Measurements from ENCODE around the gene PRKCH. TPM values are rescaled to one million over a fixed set of nuclear protein-coding genes. Genes with fewer than 3 reads are reported as not detected.

PRKCH gene
- total RNA-seq, 1 experiment from 2014 or later = 12.4 TPM

GRCh38 chr14:61401461-61401860 is 80.1 kb downstream of the PRKCH start:
- no peak overlapping the region for H3K27ac Mint-ChIP-seq (ENCODE audit: low read depth, unreplicated experiment)
- intact Hi-C loops (cut with micrococcal nuclease) = no loop called here
- H3K4me3 Mint-ChIP-seq (ENCODE audit: unreplicated experiment) = no peak overlapping the region
- ChIA-PET POLR2A (interaction anchor here (0.8 kb wide), 1 partner anchor 25 kb away, joined by 3 read pairs; no protein-coding TSS in a partner anchor), CTCF (interaction anchor here (0.7 kb wide), 1 partner anchor 113 kb away, joined by 4 read pairs; no protein-coding TSS in a partner anchor)
- H3K36me3 Mint-ChIP-seq (ENCODE audit: insufficient read depth, unreplicated experiment) = peaks cover 3% of the 10 kb centered on the region
- DNase-seq (ENCODE audit: unreplicated experiment) = no peak
- no peak for TF ChIP-seq CTCF (IDR thresholded peaks at IDR 0.05; ENCODE audit: unreplicated experiment)
- BruUV-seq (replicated peaks) = no TSS peak
- H3K4me1 Mint-ChIP-seq (ENCODE audit: insufficient read depth, unreplicated experiment) = no peaks in the 10 kb centered on the region
- no peaks in the 10 kb centered on the region for H3K27me3 Mint-ChIP-seq (ENCODE audit: insufficient read depth, unreplicated experiment)
- no peaks in the 10 kb centered on the region for H3K9me3 Mint-ChIP-seq (ENCODE audit: unreplicated experiment)

- no peak for DNase-seq (ENCODE audit: unreplicated experiment)
- Mint-ChIP-seq H3K4me3 (ENCODE audit: unreplicated experiment) (no peak overlapping the region), H3K36me3 (ENCODE audit: insufficient read depth, unreplicated experiment) (no peaks in the 10 kb centered on the region), H3K27me3 (ENCODE audit: insufficient read depth, unreplicated experiment) (no peaks in the 10 kb centered on the region), H3K9me3 (ENCODE audit: unreplicated experiment) (no peaks in the 10 kb centered on the region), H3K27ac (ENCODE audit: low read depth, unreplicated experiment) (no peak overlapping the region), H3K4me1 (ENCODE audit: insufficient read depth, unreplicated experiment) (no peaks in the 10 kb centered on the region)
- BruUV-seq (replicated peaks) = no TSS peak
- TF ChIP-seq CTCF (IDR thresholded peaks at IDR 0.05; ENCODE audit: unreplicated experiment) = no peak
- ChIA-PET CTCF (interaction anchor here (0.6 kb wide), 2 partner anchors 21 to 1217 kb away, joined by 3 read pairs; no protein-coding TSS in a partner anchor), POLR2A (interaction anchor here (0.7 kb wide), 1 partner anchor 100 kb away, joined by 3 read pairs; no protein-coding TSS in a partner anchor)
- intact Hi-C loops (cut with micrococcal nuclease) = no loop called here
Measured at GRCh38 chr14:61403411-61403810, 82.0 kb downstream of the PRKCH start.

- CTCF ChIA-PET = interaction anchor here (0.6 kb wide), 1 partner anchor 42 kb away, joined by 4 read pairs; no protein-coding TSS in a partner anchor
- Mint-ChIP-seq H3K9me3 (ENCODE audit: unreplicated experiment) (no peaks in the 10 kb centered on the region), H3K27me3 (ENCODE audit: insufficient read depth, unreplicated experiment) (no peaks in the 10 kb centered on the region), H3K4me3 (ENCODE audit: unreplicated experiment) (no peak overlapping the region), H3K36me3 (ENCODE audit: insufficient read depth, unreplicated experiment) (no peaks in the 10 kb centered on the region), H3K27ac (ENCODE audit: low read depth, unreplicated experiment) (no peak overlapping the region), H3K4me1 (ENCODE audit: insufficient read depth, unreplicated experiment) (no peaks in the 10 kb centered on the region)
- no peak for DNase-seq (ENCODE audit: unreplicated experiment)
- TF ChIP-seq CTCF (IDR thresholded peaks at IDR 0.05; ENCODE audit: unreplicated experiment) = no peak
- intact Hi-C loops (cut with micrococcal nuclease) = no loop called here
- POLR2A ChIA-PET = no interaction called here
- no TSS peak for BruUV-seq (replicated peaks)
Measured at GRCh38 chr14:61404637-61405036, 83.3 kb downstream of the PRKCH start.

GRCh38 chr14:61406198-61406597 is 84.8 kb downstream of the PRKCH start:
- H3K9me3 Mint-ChIP-seq (ENCODE audit: unreplicated experiment) = no peaks in the 10 kb centered on the region
- DNase-seq (ENCODE audit: unreplicated experiment) = no peak
- no peaks in the 10 kb centered on the region for H3K4me1 Mint-ChIP-seq (ENCODE audit: insufficient read depth, unreplicated experiment)
- H3K27ac Mint-ChIP-seq (ENCODE audit: low read depth, unreplicated experiment) = no peak overlapping the region
- no peaks in the 10 kb centered on the region for H3K27me3 Mint-ChIP-seq (ENCODE audit: insufficient read depth, unreplicated experiment)
- H3K36me3 Mint-ChIP-seq (ENCODE audit: insufficient read depth, unreplicated experiment) = no peaks in the 10 kb centered on the region
- H3K4me3 Mint-ChIP-seq (ENCODE audit: unreplicated experiment) = no peak overlapping the region
- CTCF ChIA-PET = no interaction called here
- BruUV-seq (replicated peaks) = no TSS peak
- intact Hi-C loops (cut with micrococcal nuclease) = no loop called here
- no peak for TF ChIP-seq CTCF (IDR thresholded peaks at IDR 0.05; ENCODE audit: unreplicated experiment)
- POLR2A ChIA-PET = no interaction called here

Data from MCF 10A (cell line).